Astrocyte (in vitro differentiated cells and primary cell): ENCODE results near the gene MAJIN. TPM values are rescaled to one million over a fixed set of nuclear protein-coding genes. Genes with fewer than 3 reads are reported as not detected.

ENCODE experiments used
- DNase-seq: peaks from one replicate; pipeline ENCODE4 v3.0.0-alpha.2; 2010; ENCODE audit warnings: low read depth
- FAIRE-seq: peaks from 2 replicates; lab custom pipeline; 2011; peaks lifted over from hg19 to GRCh38; lab: Jason Lieb, UNC
- H2AFZ ChIP-seq: 2 replicates; pipeline ENCODE4 v1.6.0; 2012; ENCODE audit warnings: low read depth, low read length, inconsistent platforms
- H3K27ac ChIP-seq: 2 replicates; pipeline ENCODE4 v1.5.1; 2011; ENCODE audit warnings: low read depth, low read length, inconsistent platforms
- H3K27me3 ChIP-seq: 2 replicates; pipeline ENCODE4 v1.6.0; 2011; ENCODE audit warnings: low read length, inconsistent platforms; ENCODE audit not compliant: insufficient read depth
- H3K36me3 ChIP-seq: 2 replicates; pipeline ENCODE4 v1.5.1; 2011; ENCODE audit warnings: low read length, inconsistent platforms; ENCODE audit not compliant: insufficient read depth
- H3K4me1 ChIP-seq: 2 replicates; pipeline ENCODE4 v1.5.1; 2011; ENCODE audit warnings: low read length, inconsistent platforms; ENCODE audit not compliant: insufficient read depth
- H3K4me2 ChIP-seq: 2 replicates; pipeline ENCODE4 v1.6.0; 2012; ENCODE audit warnings: low read length, inconsistent platforms
- H3K4me3 ChIP-seq: 2 replicates; pipeline ENCODE4 v1.5.1; 2011; ENCODE audit warnings: low read depth, mild to moderate bottlenecking, low read length, inconsistent platforms; ENCODE audit not compliant: insufficient read depth
- H3K79me2 ChIP-seq: 2 replicates; pipeline ENCODE4 v1.6.0; 2012; ENCODE audit warnings: mild to moderate bottlenecking, low read length, inconsistent platforms; ENCODE audit not compliant: insufficient read depth
- H3K9ac ChIP-seq: 2 replicates; pipeline ENCODE4 v1.6.0; 2012; ENCODE audit warnings: mild to moderate bottlenecking, low read length, inconsistent platforms
- H3K9me3 ChIP-seq: 2 replicates; pipeline ENCODE4 v1.5.1; 2012; ENCODE audit warnings: low read depth, mild to moderate bottlenecking, low read length, inconsistent platforms; ENCODE audit not compliant: insufficient read depth
- H4K20me1 ChIP-seq: 2 replicates; pipeline ENCODE4 v1.6.0; 2012; ENCODE audit warnings: low read length, inconsistent platforms; ENCODE audit not compliant: insufficient read depth
- H3K27ac Mint-ChIP-seq: one replicate; pipeline ENCODE4 v1.8.0; 2021; ENCODE audit warnings: mild to moderate bottlenecking, mixed read lengths; ENCODE audit not compliant: unreplicated experiment
- H3K27me3 Mint-ChIP-seq: one replicate; pipeline ENCODE4 v1.8.0; 2021; ENCODE audit warnings: low read depth, mixed read lengths; ENCODE audit not compliant: unreplicated experiment
- H3K36me3 Mint-ChIP-seq: one replicate; pipeline ENCODE4 v1.8.0; 2021; ENCODE audit warnings: low read depth, mixed read lengths; ENCODE audit not compliant: unreplicated experiment
- H3K4me1 Mint-ChIP-seq: one replicate; pipeline ENCODE4 v1.8.0; 2021; ENCODE audit warnings: low read depth, mixed read lengths; ENCODE audit not compliant: unreplicated experiment
- H3K4me3 Mint-ChIP-seq: one replicate; pipeline ENCODE4 v1.8.0; 2021; ENCODE audit warnings: mild to moderate bottlenecking, moderate library complexity, mixed read lengths; ENCODE audit not compliant: unreplicated experiment
- H3K9me3 Mint-ChIP-seq: one replicate; pipeline ENCODE4 v1.8.0; 2021; ENCODE audit warnings: mild to moderate bottlenecking, mixed read lengths; ENCODE audit not compliant: unreplicated experiment
- EZH2 ChIP-seq: IDR thresholded peaks from 2 replicates; pipeline ENCODE4 v1.6.1; 2012; ENCODE audit warnings: mild to moderate bottlenecking, low read length, inconsistent platforms; ENCODE audit not compliant: insufficient read depth
- total RNA-seq: library from RNA; stranded (reverse); gene quantifications from 2 replicates; pipeline ENCODE4 v1.2.1, GENCODE V29; 2021
- TF ChIP-seq, protein P1 (sequence below): IDR thresholded peaks from 2 replicates; pipeline ENCODE4 v1.5.1; 2011; ENCODE audit warnings: low read depth, mild to moderate bottlenecking, inconsistent platforms, low read length, moderate library complexity; ENCODE audit not compliant: insufficient read depth

The MAJIN gene
- total RNA-seq, 1 donor from 2014 or later, result not detected

DNA sequence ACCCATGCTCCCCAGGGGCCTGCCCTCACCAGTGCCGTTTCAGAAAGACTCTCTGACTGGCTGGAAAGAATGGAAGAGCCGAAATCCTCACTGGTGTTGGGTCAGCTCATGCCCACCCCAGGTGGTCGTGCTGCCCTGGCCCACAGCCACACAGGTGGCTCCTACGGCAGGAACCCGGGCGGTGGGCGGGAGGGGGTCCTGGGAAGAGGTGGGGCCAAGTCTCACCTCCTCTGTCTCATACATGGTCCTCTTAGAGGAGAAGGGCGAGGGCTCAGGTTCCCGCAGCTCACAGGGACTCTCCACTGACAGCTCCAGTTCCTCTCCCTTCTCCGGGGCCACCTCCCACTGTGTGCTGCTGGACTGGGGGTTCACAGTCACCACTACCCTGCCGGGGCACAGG is 63.1 kb downstream of the MAJIN start:
- H3K27me3 ChIP-seq, result no peaks in the 10 kb centered on the region
- no peak for DNase-seq
- Mint-ChIP-seq H3K36me3 (peaks cover 18% of the 10 kb centered on the region), H3K4me3 (no peak overlapping the region), H3K9me3 (no peaks in the 10 kb centered on the region), H3K27me3 (no peaks in the 10 kb centered on the region), H3K27ac (no peak overlapping the region), H3K4me1 (no peaks in the 10 kb centered on the region)
- FAIRE-seq, result no peak
- no peak overlapping the region for H3K9ac ChIP-seq
- H3K4me2 ChIP-seq, result no peak overlapping the region
- H3K4me1 ChIP-seq, result no peaks in the 10 kb centered on the region
- no peak overlapping the region for H3K27ac ChIP-seq
- TF ChIP-seq, protein P1, sequence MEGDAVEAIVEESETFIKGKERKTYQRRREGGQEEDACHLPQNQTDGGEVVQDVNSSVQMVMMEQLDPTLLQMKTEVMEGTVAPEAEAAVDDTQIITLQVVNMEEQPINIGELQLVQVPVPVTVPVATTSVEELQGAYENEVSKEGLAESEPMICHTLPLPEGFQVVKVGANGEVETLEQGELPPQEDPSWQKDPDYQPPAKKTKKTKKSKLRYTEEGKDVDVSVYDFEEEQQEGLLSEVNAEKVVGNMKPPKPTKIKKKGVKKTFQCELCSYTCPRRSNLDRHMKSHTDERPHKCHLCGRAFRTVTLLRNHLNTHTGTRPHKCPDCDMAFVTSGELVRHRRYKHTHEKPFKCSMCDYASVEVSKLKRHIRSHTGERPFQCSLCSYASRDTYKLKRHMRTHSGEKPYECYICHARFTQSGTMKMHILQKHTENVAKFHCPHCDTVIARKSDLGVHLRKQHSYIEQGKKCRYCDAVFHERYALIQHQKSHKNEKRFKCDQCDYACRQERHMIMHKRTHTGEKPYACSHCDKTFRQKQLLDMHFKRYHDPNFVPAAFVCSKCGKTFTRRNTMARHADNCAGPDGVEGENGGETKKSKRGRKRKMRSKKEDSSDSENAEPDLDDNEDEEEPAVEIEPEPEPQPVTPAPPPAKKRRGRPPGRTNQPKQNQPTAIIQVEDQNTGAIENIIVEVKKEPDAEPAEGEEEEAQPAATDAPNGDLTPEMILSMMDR, result no peak
- no peak for TF ChIP-seq EZH2
- H3K79me2 ChIP-seq, result no peaks in the 10 kb centered on the region
- H3K36me3 ChIP-seq, result peaks cover 2% of the 10 kb centered on the region
- H3K9me3 ChIP-seq, result no peaks in the 10 kb centered on the region
- H4K20me1 ChIP-seq, result no peaks in the 10 kb centered on the region
- H2AFZ ChIP-seq, result no peak overlapping the region
- no peak overlapping the region for H3K4me3 ChIP-seq

- no peak overlapping the region for H3K4me3 Mint-ChIP-seq
Observed at GRCh38 chr11:64906314-64906635, 65.6 kb downstream of the MAJIN start.

More at GRCh38 chr11:64906314-64906635, 65.6 kb downstream of the MAJIN start:
- DNase-seq (no peak), FAIRE-seq (no peak)
- H3K4me2 ChIP-seq, result no peak overlapping the region
- no peak overlapping the region for H2AFZ ChIP-seq
- no peak overlapping the region for H3K4me3 ChIP-seq
- H3K27ac ChIP-seq, result no peak overlapping the region
- no peak for TF ChIP-seq EZH2
- TF ChIP-seq, protein P1, result no peak
- no peak overlapping the region for H3K27ac Mint-ChIP-seq
- H3K27me3 Mint-ChIP-seq, result no peaks in the 10 kb centered on the region
- no peak overlapping the region for H3K9ac ChIP-seq
- no peaks in the 10 kb centered on the region for H3K27me3 ChIP-seq
- H3K36me3 Mint-ChIP-seq, result peaks cover 12% of the 10 kb centered on the region
- no peaks in the 10 kb centered on the region for H3K36me3 ChIP-seq
- H3K9me3 ChIP-seq, result no peaks in the 10 kb centered on the region
- H3K4me1 Mint-ChIP-seq, result no peaks in the 10 kb centered on the region
- H3K79me2 ChIP-seq, result no peaks in the 10 kb centered on the region
- H3K9me3 Mint-ChIP-seq, result no peaks in the 10 kb centered on the region
- H4K20me1 ChIP-seq, result no peaks in the 10 kb centered on the region
- H3K4me1 ChIP-seq, result no peaks in the 10 kb centered on the region
